B cell (primary cell): Measurements from ENCODE around the gene H1-8. TPM values are rescaled to one million over a fixed set of nuclear protein-coding genes. Genes with fewer than 3 reads are reported as not detected.

Source experiments
- ATAC-seq: fragments of 200-7000 bp; cut with Tn5 transposase; one replicate; pipeline ENCODE4 v1.10.0; 2021; ENCODE audit warnings: low read depth, mild to moderate bottlenecking, moderate number of reproducible peaks, moderate library complexity
- CTCF ChIA-PET: fragments of 350-600 bp; sonication (Branson Sonifier 250); formaldehyde crosslinking; loops from one replicate; lab custom pipeline; 2021; ENCODE audit warnings: antibody characterized with exemption, inconsistent platforms; lab: Charles Lee
- POLR2A ChIA-PET: fragments of 350-600 bp; sonication (Branson Sonifier 250); formaldehyde crosslinking; loops from one replicate; lab custom pipeline; 2021; ENCODE audit warnings: antibody characterized with exemption; lab: Charles Lee
- DNase-seq: peaks from one replicate; pipeline ENCODE4 v3.0.0; 2013
- H2AFZ ChIP-seq: 2 replicates; pipeline ENCODE4 v1.6.1; 2012; ENCODE audit warnings: mild to moderate bottlenecking, low read depth, low read length; ENCODE audit not compliant: insufficient read depth, poor library complexity, severe bottlenecking
- H3K27ac ChIP-seq, 2 donors: 1 replicate in 1 of 2; 2 replicates in 1 of 2; pipeline ENCODE4 v1.5.1; 2012 to 2013; ENCODE audit warnings: low read length in 2 of 2, mild to moderate bottlenecking in 2 of 2, moderate library complexity in 1 of 2
- H3K27me3 ChIP-seq, 4 experiments: fragments of 200-600 bp in 1 of 4; sonication (generic) in 1 of 4; replicated peaks in 1 of 4; 1 replicate in 2 of 4; 2 replicates in 2 of 4; pipeline versions ENCODE4 v1.6.1 to v1.7.0; 2013 to 2016; ENCODE audit warnings: low read length in 3 of 4, mild to moderate bottlenecking in 2 of 4, mixed read lengths in 1 of 4, moderate library complexity in 1 of 4; ENCODE audit not compliant: insufficient read depth in 4 of 4, control insufficient read depth in 3 of 4; ENCODE audit errors: control extremely low read depth in 1 of 4
- H3K36me3 ChIP-seq, 2 experiments: replicated peaks in 1 of 2; 1 replicate in 1 of 2; 2 replicates in 1 of 2; pipeline versions ENCODE4 v1.6.1 to v1.7.1; 2013; ENCODE audit warnings: low read length in 1 of 2; ENCODE audit not compliant: insufficient read depth in 2 of 2, control insufficient read depth in 1 of 2; ENCODE audit errors: control extremely low read depth in 1 of 2, extremely low read depth in 1 of 2
- H3K4me1 ChIP-seq, 2 donors: fragments of 200-600 bp in 1 of 2; sonication (generic) in 1 of 2; 1 replicate in 1 of 2; 2 replicates in 1 of 2; pipeline versions ENCODE4 v1.5.1 to v1.6.1; 2013 to 2017; ENCODE audit warnings: low read length in 2 of 2; ENCODE audit not compliant: control insufficient read depth in 2 of 2, insufficient read depth in 2 of 2
- H3K4me2 ChIP-seq: replicated peaks from 2 replicates; pipeline ENCODE3; 2012; ENCODE audit warnings: mild to moderate bottlenecking, low read depth, low read length; ENCODE audit not compliant: poor library complexity, severe bottlenecking
- H3K4me3 ChIP-seq, 5 experiments: fragments of 200-600 bp in 1 of 5; sonication (generic) in 1 of 5; 1 replicate in 3 of 5; 2 replicates in 2 of 5; pipeline versions ENCODE4 v1.5.1 to v1.7.0; 2011 to 2016; ENCODE audit warnings: low read length in 4 of 5, mild to moderate bottlenecking in 4 of 5, low read depth in 2 of 5, control low read depth in 1 of 5, moderate library complexity in 1 of 5; ENCODE audit not compliant: insufficient read depth in 1 of 5; ENCODE audit errors: control extremely low read depth in 1 of 5, extremely low read depth in 1 of 5
- H3K79me2 ChIP-seq: fragments of 200-600 bp; sonication (generic); one replicate; pipeline ENCODE4 v1.6.0; 2016; ENCODE audit warnings: low read length; ENCODE audit not compliant: control insufficient read depth, insufficient read depth
- H3K9ac ChIP-seq: fragments of 200-600 bp; sonication (generic); 2 replicates; pipeline ENCODE4 v1.6.1; 2017; ENCODE audit warnings: mild to moderate bottlenecking, low read length, moderate library complexity
- H3K9me3 ChIP-seq, 3 donors: one replicate each; pipeline versions ENCODE4 v1.6.1 to v1.7.1; 2013; ENCODE audit warnings: low read length in 2 of 3; ENCODE audit not compliant: control insufficient read depth in 2 of 3, insufficient read depth in 1 of 3; ENCODE audit errors: control extremely low read depth in 1 of 3
- H4K20me1 ChIP-seq: 2 replicates; pipeline ENCODE4 v1.6.0; 2012; ENCODE audit warnings: mild to moderate bottlenecking, low read length; ENCODE audit not compliant: insufficient read depth, control insufficient read depth, poor library complexity, severe bottlenecking
- H3K27ac Mint-ChIP-seq: one replicate; pipeline ENCODE4 v1.8.0; 2021; ENCODE audit warnings: mixed read lengths
- H3K27me3 Mint-ChIP-seq: one replicate; pipeline ENCODE4 v1.8.0; 2021; ENCODE audit warnings: mixed read lengths
- H3K4me1 Mint-ChIP-seq: one replicate; pipeline ENCODE4 v1.8.0; 2021; ENCODE audit warnings: mixed read lengths
- H3K4me3 Mint-ChIP-seq: one replicate; pipeline ENCODE4 v1.8.0; 2021; ENCODE audit warnings: mixed read lengths
- H3K9me3 Mint-ChIP-seq: one replicate; pipeline ENCODE4 v1.8.0; 2022; ENCODE audit warnings: mixed read lengths; ENCODE audit not compliant: insufficient read depth
- CTCF ChIP-seq: fragments of 200-600 bp; IDR thresholded peaks from one replicate; pipeline ENCODE4 v1.8.0; 2022; ENCODE audit warnings: antibody characterized with exemption, mild to moderate bottlenecking
- EZH2 ChIP-seq: IDR thresholded peaks from 2 replicates; pipeline ENCODE4 v1.6.1; 2012; ENCODE audit warnings: borderline replicate concordance, low read depth, mild to moderate bottlenecking, moderate library complexity, low read length; ENCODE audit not compliant: insufficient read depth, poor library complexity, severe bottlenecking
- WGBS: methylation state at CpG from one replicate; pipeline ENCODE4 v1.1.5; 2013; ENCODE audit warnings: missing lambda C conversion rate; ENCODE audit not compliant: insufficient coverage; 5-methylcytosine and 5-hydroxymethylcytosine counted together
- intact Hi-C: fragments of 100-400 bp; cut with micrococcal nuclease; formaldehyde crosslinking; loops from one replicate; pipeline ENCODE4 v1.10.0; 2022
- polyA plus RNA-seq: library from polyadenylated mRNA; depleted of rRNA; stranded (reverse); fragments of >200 nt; gene quantifications from 2 replicates; pipeline ENCODE4 v1.2.3, GENCODE V29; 2012
- total RNA-seq, 2 donors: library from RNA; stranded (reverse); fragments of 120-200 nt in 1 of 2; gene quantifications; 1 replicate in 1 of 2; 2 replicates in 1 of 2; pipeline versions ENCODE4 v1.2.3 to v1.2.4, GENCODE V29; 2013 to 2022

The H1-8 gene
- total and polyA plus RNA-seq, 2 donors (not counting 1 experiment from before 2014, with no cell fraction given): not detected

DNA sequence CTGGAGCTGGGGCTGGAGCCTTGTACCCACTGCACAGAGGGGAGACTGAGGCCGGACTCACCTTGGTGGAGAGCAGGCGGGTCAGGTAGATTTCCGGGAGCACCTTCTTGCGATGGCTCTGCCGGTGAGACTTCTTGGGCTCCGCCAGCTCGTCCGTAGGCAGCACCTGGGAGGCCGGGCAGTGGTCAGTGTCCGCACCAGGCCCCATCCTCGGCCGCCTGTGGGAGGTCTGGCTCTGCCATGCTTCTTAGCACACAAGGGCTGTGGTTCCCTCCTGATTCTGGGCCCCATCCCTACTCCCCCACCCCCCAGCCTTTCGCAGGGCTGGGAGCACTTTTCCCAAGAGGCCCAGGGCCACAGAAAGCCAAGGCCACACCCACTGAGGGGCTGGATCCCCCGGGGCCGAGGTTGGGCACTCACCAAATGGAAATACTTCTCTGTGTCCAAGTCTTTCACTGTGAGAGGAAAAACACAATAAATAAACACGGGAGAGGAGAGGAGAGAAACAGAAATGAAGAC lies 17.4 kb downstream of the H1-8 start:
- H3K4me2 ChIP-seq: no peak overlapping the region
- Mint-ChIP-seq H3K4me1 (peaks cover 6% of the 10 kb centered on the region), H3K27ac (no peak overlapping the region), H3K4me3 (no peak overlapping the region), H3K9me3 (no peaks in the 10 kb centered on the region), H3K27me3 (peaks cover 4% of the 10 kb centered on the region)
- H3K9ac ChIP-seq: no peak overlapping the region
- ChIA-PET CTCF (no interaction called here), POLR2A (no interaction called here)
- no peak overlapping the region for H2AFZ ChIP-seq
- TF ChIP-seq EZH2 (no peak), CTCF (no peak)
- 95% methylated on average over 12 of the region's 16 CpGs for WGBS
- H3K4me3 ChIP-seq: no peak overlapping the region
- no peak overlapping the region for H3K27ac ChIP-seq
- DNase-seq (no peak), ATAC-seq (no peak)
- peaks cover 0 to 20% (median 2%) of the 10 kb centered on the region in 4 experiments for H3K27me3 ChIP-seq
- H3K36me3 ChIP-seq: no peaks in the 10 kb centered on the region
- H3K4me1 ChIP-seq: peaks cover 0 to 5% of the 10 kb centered on the region in 2 donors
- intact Hi-C loops: no loop called here
- H3K9me3 ChIP-seq: no peaks in the 10 kb centered on the region
- no peaks in the 10 kb centered on the region for H4K20me1 ChIP-seq
- no peaks in the 10 kb centered on the region for H3K79me2 ChIP-seq

- ChIA-PET CTCF (no interaction called here), POLR2A (interaction anchor here (0.7 kb wide), 1 partner anchor 43 kb away, joined by 3 read pairs; no protein-coding TSS in a partner anchor)
- Histone ChIP-seq H3K27ac (no peak overlapping the region), H4K20me1 (no peaks in the 10 kb centered on the region), H3K36me3 (no peaks in the 10 kb centered on the region), H2AFZ (no peak overlapping the region), H3K79me2 (no peaks in the 10 kb centered on the region), H3K4me1 (peaks cover 0 to 5% of the 10 kb centered on the region in 2 donors), H3K9ac (no peak overlapping the region), H3K4me2 (no peak overlapping the region), H3K27me3 (peaks cover 0 to 15% (median 0%) of the 10 kb centered on the region in 4 experiments), H3K9me3 (no peaks in the 10 kb centered on the region), H3K4me3 (no peak overlapping the region)
- no peak overlapping the region for H3K27ac Mint-ChIP-seq
- peaks cover 4% of the 10 kb centered on the region for H3K27me3 Mint-ChIP-seq
- 71% methylated on average over 16 of the region's 18 CpGs for WGBS
- peaks cover 3% of the 10 kb centered on the region for H3K4me1 Mint-ChIP-seq
- no peak for ATAC-seq
- TF ChIP-seq EZH2 (no peak), CTCF (no peak)
- intact Hi-C loops: no loop called here
- H3K9me3 Mint-ChIP-seq: no peaks in the 10 kb centered on the region
- DNase-seq: no peak
- no peak overlapping the region for H3K4me3 Mint-ChIP-seq
Observed at GRCh38 chr3:129560911-129561594, 18.1 kb downstream of the H1-8 start.
